ENCODE data around the gene BTBD17.

The BTBD17 gene

DNA sequence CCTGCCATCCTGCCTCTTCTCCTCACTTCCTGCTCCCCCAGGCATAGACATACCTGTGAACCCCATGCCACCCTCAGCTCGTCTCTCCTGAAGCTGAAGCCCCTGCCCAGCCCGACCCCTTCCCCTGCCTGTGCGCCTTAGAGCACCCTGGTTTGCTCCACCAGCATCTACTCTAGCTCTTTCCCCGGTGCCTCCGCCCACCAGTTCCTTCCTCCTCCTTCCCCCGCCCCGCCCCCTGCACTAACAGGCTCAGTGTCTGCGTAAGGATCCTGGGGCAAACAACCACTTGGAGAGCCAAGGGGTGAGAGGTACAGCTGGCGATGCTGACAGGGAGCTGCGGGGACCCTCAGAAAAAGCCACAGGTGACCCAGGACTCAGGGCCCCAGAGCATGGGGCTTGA, 7.6 kb upstream of the BTBD17 start:
- no peak for TF ChIP-seq CTCF (conservative IDR thresholded peaks at IDR 0.05; ENCODE audit: control insufficient read depth, insufficient read depth, low read depth, low read length)
- no peak for DNase-seq (ENCODE audit: low read depth)
- H3K4me3 ChIP-seq (ENCODE audit: control insufficient read depth, low read depth, low read length), result no peak overlapping the region

GRCh38 chr17:74368341-74369081, 6.8 kb upstream of the BTBD17 start:
- TF ChIP-seq CTCF (conservative IDR thresholded peaks at IDR 0.05; ENCODE audit: control insufficient read depth, insufficient read depth, low read depth, low read length), result peak; percentile 90
- H3K4me3 ChIP-seq (ENCODE audit: control insufficient read depth, low read depth, low read length), result no peak overlapping the region
- DNase-seq (ENCODE audit: low read depth), result peak; percentile 52

GRCh38 chr17:74367206-74367605, 5.5 kb upstream of the BTBD17 start, which contains the start of gene GPR142:
GPR142 (plus strand) TSS chr17:74367506; CDS start chr17:74369541, 2,035 bp downstream.
- no peak for TF ChIP-seq CTCF (conservative IDR thresholded peaks at IDR 0.05; ENCODE audit: control insufficient read depth, insufficient read depth, low read depth, low read length)
- DNase-seq (ENCODE audit: low read depth), result no peak
- H3K4me3 ChIP-seq (ENCODE audit: control insufficient read depth, low read depth, low read length), result no peak within 1 kb of the TSS

- no peak for DNase-seq (ENCODE audit: low read depth)
- no peak overlapping the region for H3K4me3 ChIP-seq (ENCODE audit: control insufficient read depth, low read depth, low read length)
- TF ChIP-seq CTCF (conservative IDR thresholded peaks at IDR 0.05; ENCODE audit: control insufficient read depth, insufficient read depth, low read depth, low read length), result no peak
Observed at GRCh38 chr17:74362810-74363498, 1.3 kb upstream of the BTBD17 start.

DNA sequence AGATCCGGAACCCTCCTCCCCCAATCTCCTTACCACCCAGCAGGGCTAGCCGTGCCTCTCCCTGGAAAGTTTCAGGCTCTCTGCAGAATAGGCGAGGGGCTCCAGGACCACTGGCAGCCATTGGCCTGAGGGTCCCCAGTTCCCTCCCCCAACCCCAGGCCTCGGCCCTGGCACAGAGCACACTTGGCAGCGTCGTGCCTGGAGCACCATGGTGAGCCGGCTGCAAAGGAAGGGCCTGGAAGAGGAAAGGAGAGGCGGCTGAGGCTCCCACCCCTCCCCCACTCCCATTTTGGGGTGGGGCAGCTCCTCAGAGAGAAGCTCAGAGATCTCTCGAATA, 369 bp upstream of the BTBD17 start:
- DNase-seq (ENCODE audit: low read depth), result no peak
- H3K4me3 ChIP-seq (ENCODE audit: control insufficient read depth, low read depth, low read length), result no peak overlapping the region
- no peak for TF ChIP-seq CTCF (conservative IDR thresholded peaks at IDR 0.05; ENCODE audit: control insufficient read depth, insufficient read depth, low read depth, low read length)

- no peak overlapping the region for H3K4me3 ChIP-seq (ENCODE audit: control insufficient read depth, low read depth, low read length)
- no peak for DNase-seq (ENCODE audit: low read depth)
- TF ChIP-seq CTCF (conservative IDR thresholded peaks at IDR 0.05; ENCODE audit: control insufficient read depth, insufficient read depth, low read depth, low read length), result no peak
Observed at GRCh38 chr17:74360899-74361229, 804 bp downstream of the BTBD17 start.
